ENCODE data around the gene STX1A.

GRCh38 chr7:73671857-73672445 lies 47.5 kb downstream of the STX1A start:
- TF ChIP-seq CTCF (IDR thresholded peaks at IDR 0.05), result no peak
- no peak for TF ChIP-seq POLR2AphosphoS5 (IDR thresholded peaks at IDR 0.05)
- TF ChIP-seq EP300 (IDR thresholded peaks at IDR 0.05; ENCODE audit: low read depth), result no peak
- no peak for TF ChIP-seq POLR2A (IDR thresholded peaks at IDR 0.05)
